Right lobe of liver (tissue), 4 donors: ENCODE data around the gene UBN1.

Experiments
- CTCF ChIP-seq, 4 donors: fragments of 200-600 bp in 3 of 4; fragments of 450-650 bp in 1 of 4; IDR thresholded peaks; one replicate each; pipeline versions ENCODE4 v1.5.1 to v1.8.0; 2016 to 2022; ENCODE audit warnings: antibody characterized with exemption in 4 of 4, mild to moderate bottlenecking in 2 of 4
- POLR2A ChIP-seq: fragments of 450-650 bp; IDR thresholded peaks from one replicate; pipeline ENCODE4 v1.6.1; 2017; ENCODE audit warnings: antibody characterized with exemption, mild to moderate bottlenecking
- donor health status: DM: no; HTN: no; CAD: no.
- donor health status: DM: no; HTN: no; CAD: no.
- donor health status: DM: no; HTN: yes; CAD: no.

DNA sequence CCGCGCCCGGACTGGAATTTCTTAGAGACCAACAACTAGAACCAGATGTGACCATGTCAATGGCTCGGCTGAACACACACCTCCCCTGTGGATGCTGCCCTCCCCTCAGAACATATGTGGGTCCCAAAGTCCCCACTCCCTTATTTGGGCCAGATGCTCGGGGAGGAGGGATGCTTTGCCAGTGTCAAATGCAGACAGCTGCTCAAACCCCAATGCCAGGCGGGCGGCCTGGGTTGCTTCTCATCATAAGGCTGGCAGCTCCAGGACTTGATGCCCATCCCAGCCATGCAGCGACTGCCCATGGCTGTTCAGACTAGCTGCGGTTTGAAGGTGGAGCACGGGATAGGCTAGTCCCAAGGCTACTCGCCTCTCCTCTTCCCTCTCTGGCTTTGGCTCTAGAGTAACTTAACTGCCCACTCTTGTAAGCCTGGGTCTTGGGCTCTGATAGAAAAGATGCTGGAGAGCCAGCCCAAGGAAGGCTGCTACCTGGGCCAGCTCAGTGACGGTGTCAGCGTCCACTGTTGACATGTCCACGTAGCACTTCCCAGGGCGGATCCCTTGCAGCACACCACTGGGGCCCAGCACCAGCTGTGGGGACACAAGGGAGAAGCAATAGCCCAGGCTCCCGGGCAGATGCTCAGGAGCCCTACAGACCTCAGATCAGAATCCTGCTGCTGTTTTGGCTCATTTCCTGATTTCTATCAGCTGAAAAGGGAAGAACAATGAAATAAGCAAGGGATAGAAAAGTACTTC lies 33.9 kb upstream of the UBN1 start:
- TF ChIP-seq CTCF (IDR thresholded peaks at IDR 0.05) (no peak), POLR2A (no peak)
